NCI-H2227 treated with DMSO at 0.1 percent for 48 hours (cell line): ENCODE results near the gene ETNK1.
"Not testable (repeated sequence)": the region's sequence is repeated elsewhere in the genome, so short reads cannot be mapped to it uniquely, and the experiment has no call there.

Experiments used
- DNase-seq: peaks from one replicate; lab custom pipeline; 2025; lab: John Stamatoyannopoulos, UW

The ETNK1 gene

DNA sequence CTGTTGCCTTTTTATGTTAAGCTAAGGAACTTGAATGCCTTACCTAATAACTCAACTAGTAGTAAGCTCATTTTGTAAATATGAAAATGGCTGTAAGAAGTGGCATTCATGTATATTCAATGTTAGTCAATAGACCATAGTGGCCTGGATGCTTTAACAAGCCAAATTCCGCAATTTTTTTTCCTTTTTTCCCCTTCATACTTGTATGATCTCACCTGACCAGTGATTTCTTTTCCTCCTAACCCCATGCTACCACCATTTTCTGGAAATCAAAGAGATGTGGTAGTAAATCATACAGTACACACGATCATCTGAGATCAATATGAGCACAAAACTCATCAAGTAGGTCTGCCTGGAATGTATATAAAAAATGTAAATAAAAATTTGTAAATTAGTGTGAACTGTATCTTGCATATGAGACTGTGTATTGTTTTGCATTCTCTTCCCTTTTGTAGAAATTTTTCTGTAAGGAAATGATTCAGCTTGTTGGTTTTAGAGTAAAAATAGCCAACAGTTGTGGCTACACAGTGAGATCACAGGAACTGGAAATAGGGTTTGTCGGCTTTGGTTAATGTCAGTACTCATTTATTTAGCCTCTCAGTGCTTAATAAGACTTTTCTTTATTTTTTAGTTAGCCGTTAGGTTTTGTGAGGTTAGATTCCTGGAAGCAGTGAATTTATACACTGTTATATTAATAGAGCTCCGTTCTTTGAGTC lies 62.5 kb downstream of the ETNK1 start:
- DNase-seq, result no peak

DNA sequence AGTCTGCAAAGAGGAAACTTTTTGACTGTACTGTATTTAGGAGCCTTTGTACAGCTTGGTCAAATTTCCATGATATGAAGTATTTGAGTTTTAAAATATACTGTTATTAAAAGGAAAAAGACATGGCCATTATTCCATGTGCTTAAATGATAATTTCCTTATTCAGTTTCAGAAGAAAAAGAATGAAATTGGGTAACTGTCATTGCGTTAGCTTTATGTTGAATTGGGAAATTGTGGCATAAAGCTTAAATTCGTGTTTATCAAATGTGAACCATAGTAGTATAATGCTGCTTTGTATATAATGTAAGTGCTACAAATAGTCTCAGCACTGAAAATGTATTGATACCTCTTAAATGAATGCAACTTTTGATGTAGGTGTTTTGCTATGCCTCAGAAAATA lies 64.9 kb downstream of the ETNK1 start:
- DNase-seq, result no peak

DNA sequence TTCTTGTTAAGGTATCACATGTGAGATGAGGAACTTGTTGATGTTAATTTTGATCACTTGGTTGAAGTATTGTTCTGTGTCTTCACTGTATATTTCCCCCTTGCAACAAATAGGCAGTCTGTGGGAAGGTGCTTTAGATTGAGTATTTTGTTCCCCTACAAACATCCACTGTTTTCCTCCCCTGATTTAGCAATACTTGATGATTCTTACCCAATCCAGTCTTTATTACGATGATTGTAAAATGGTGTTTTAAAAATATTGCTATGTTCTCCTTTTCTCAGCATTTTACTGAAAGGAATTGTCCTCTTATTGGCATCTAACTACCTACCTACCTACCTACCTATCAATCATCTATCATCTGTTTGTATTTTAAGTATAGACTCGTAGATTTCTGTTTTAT lies 66.3 kb downstream of the ETNK1 start:
- DNase-seq, result no peak

DNA sequence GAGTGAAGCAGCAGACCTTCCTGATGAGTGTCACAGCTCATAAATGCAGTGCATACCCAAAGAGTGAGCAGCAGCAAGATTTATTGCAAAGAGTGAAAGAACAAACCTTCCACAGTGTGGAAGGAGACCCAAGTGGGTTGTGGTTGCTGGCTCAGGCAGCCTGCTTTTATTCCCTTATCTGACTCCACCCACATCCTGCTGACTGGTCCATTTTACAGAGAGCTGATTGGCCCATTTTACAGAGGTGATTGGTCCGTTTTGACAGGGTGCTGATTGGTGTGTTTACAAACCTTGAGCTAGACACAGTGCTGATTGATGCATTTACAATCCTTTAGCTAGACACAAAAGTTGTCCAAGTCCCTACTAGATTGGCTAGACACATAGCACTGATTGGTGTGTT lies 67.5 kb downstream of the ETNK1 start:
- DNase-seq, result not testable (repeated sequence)

DNA sequence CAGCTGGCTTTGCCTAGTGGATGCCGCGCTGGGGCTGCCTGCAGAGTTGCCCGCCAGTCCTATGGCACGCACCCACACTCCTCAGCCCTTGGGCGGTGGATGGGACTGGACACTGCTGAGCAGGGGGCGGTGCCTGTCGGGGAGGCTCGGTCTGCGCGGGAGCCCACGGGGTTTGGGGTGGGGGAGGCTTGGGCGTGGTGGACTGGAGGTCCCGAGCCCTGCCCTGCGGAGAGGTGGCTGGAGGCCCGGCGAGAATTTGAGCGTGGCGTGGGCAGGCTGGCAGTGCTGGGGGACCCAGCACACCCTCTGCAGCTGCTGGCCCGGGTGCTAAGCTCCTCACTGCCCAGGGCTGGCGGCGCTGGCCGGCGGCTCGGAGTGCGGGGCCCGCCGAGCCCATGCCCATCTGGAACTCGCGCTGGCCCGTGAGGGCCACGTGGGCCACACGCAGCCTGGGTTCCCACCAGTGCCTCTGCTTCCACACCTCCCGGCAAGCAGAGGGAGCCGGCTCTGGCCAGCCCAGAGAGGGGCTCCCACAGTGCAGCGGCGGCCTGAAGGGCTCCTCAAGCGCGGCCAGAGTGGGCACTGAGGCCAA lies 68.1 kb downstream of the ETNK1 start:
- DNase-seq, result no peak

DNA sequence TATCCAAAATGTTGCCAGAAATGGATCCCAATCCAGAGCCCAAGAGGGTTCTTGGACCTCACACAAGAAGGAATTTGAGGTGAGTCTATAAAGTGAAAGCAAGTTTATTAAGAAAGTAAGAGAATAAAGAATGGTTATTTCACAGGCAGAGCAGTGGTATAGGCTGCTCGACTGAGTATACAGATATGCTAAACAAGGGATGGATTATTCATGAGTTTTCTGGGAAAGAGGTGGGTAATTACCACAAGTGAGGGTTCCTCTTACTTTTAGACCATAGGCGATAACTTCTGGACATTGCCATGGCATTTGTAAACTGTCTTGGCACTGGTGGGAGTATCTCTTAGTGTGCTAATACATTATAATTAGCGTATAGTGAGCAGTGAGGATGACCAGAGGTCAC lies 73.6 kb downstream of the ETNK1 start:
- no peak for DNase-seq

DNA sequence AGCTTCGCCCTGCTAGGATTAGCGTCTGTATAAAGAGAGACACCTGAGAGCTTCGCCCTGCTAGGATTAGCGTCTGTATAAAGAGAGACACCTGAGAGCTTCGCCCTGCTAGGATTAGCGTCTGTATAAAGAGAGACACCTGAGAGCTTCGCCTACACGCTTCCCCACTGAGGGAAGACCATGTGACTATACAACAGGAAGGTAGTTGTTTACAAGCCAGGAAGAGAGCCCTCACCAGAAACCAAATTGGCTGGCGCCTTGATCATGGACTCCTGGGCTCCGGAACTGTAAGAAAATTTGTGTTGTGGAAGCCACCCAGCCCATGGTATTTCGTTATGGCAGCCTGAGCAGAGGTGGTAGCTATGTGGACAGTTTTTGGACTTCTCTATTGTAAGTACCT lies 74.7 kb downstream of the ETNK1 start:
- DNase-seq, result not testable (repeated sequence)

DNA sequence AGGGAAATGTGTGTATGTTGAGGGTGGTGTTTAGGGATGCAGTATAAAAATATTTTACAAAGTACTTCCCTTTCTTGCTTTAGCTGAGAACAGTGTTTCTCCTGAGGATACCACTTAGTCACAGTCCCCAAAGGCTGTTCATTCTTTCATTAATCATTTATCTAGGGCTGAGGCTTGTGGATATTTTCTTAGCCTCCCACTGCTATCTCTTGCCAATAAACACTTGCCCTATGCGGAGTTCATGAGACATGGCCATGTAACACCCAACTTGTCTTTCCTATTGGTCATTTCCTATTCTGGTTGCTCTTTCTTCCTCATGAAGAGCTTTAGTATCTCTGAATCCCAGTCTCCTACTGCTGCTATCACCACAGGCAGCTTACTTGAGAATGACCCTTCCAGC lies 75.1 kb downstream of the ETNK1 start:
- DNase-seq, result no peak

DNA sequence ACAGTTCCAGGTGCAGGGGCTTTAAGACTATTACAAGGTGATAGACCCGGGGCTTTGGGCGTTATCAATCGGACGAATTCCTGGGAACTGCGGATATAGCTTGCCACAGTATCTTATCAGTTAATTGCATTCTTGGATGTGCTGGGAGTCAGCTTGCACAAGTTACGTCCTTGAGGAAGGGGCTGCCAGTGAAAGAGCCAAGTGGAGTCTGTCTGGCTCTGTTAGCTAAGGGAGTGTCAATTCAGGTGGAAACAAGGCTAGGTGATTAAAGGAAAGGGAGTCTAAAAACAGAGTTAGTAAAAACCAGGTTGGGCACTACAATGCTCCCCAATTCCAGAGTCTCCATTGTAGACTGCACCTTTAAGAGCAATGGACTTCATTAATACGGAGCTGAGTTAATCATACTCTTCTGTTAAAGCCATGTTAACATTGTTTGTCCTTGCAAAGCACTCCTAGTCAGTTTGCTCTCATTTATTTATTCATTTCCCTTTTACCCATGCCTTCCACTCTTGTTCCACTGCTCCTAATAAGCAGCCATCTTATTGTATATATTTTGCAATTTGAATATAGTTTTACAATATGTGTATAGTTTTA lies 76.3 kb downstream of the ETNK1 start:
- not testable (repeated sequence) for DNase-seq

DNA sequence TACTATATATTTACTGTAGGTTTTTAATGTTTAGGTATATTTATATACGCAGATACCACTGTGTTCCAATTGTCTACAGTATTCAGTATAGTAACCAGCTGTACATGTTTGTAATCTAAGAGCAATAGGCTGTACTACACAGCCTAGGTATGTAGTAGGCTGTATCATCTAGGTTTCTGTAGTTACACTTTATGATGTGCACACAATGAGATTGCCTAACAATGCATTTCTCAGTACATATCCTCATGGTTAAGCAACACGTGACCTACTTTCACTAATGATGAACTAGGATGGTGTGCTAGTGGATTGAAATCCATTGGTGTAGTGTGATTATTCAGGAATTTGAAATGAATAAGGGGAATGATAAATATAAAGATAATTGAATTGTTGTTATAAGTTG lies 77.7 kb downstream of the ETNK1 start:
- DNase-seq, result no peak

DNA sequence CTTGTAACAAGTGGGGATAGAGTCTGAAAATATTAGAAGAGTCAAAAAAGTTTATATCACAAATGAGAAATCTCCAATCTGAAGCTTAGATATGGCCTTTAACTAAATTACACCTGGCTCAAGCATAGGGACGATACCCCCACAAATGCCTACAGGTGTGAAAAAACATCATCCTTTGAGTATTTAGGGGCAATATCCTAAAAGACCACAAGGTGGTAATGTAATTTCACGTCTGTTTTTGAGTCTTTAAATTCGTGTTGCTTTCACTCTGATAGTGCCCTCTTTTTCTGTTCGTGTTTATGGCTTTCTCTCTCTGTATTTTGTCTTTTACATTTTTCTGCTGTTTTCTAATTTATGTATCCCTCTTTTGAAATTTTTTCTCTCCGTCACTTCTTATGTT lies 84.3 kb downstream of the ETNK1 start:
- DNase-seq, result peak; percentile 31

DNA sequence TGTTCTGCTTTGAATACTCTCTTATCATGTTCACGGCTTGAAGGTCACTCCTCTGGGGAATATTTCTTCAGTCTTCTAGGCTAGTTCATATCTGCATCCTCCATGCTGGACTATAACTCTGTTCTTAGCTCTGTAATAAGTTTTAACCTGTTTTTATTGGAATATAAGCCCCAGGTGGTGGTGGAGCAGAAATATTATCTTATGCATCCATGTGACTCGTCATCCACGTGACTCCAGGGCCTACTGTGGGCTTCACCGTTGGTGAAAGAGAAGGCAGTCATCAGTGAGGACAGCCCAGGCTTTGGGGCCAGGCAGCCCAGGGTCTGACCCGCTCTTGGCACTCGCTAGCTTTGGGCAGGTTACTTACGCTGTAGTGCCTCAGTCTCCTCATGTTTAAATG lies 87.1 kb downstream of the ETNK1 start:
- no peak for DNase-seq

DNA sequence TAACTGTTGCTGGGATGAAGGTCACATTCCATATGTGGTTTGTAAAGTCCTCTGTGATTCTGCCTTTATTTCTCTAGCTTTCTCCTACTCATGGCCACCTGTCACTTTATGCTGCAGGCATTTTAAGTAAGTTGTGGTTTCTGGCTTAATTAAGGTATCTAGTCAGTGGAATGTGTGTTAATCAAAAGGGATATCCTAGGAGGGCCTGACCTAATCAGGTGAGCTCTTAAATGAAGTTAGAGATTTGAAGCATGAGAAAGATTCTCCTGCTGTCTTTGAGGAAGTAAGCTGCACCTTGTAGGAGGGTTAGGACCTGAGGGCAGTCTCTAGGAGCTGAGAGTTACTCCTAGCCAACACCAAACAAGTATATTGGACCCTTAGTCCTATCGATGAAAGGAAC lies 90.3 kb downstream of the ETNK1 start:
- DNase-seq, result no peak

DNA sequence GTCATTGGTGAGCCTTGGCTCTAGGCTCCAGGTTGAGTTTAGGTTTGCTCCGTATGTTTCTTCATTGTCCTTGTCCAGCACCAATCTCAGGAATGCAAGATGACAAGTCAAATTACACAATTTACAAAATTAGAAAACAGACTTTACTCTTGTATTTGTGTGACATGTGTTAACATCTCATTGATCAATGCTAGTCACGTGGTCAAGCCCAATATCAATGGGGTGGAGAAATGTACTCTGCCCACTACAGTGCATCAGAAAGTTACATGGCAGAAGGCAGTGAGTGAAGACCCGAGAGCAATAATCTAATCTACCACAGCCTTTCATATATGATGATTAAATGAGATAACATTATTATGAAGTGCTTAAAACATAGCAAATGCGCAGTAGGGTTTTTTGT lies 94.8 kb downstream of the ETNK1 start:
- DNase-seq, result no peak

DNA sequence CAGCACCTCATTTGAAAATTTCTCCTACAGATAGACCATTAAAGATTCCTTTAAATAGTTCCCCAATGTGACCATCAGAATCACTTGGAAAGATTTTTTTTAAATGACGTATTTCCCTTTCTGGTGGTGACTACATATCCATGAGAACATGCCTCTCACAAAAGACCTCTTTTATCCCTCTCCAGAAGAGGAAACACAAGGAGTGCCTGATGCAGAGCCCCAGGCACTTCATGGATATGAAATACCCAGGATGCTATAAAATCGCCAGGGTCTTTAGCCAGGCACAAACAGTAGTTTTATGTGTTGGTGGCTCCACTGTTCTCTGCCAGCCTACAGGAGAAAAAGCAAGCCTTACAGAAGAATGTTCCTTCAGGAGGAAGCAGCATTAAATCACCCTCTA lies 97.1 kb downstream of the ETNK1 start:
- no peak for DNase-seq

DNA sequence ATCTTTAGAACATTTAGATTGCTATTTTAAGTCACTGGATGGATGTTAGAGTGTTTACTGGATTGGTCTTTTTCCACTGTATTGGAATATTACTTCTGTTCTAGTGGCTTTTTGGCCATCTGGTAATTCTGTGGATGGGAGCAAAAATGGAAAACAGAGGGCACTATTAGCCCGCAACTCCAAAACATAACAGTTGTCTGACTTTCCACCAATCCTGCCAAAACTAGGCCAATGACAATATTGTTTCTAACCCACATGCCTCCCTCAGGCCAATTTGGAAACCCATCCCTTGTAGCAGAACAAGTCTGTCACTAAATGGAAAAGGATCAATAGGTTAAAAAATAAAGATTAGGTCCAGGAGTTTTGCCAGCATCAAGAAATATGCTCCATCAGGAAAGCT lies 97.8 kb downstream of the ETNK1 start:
- DNase-seq, result no peak

DNA sequence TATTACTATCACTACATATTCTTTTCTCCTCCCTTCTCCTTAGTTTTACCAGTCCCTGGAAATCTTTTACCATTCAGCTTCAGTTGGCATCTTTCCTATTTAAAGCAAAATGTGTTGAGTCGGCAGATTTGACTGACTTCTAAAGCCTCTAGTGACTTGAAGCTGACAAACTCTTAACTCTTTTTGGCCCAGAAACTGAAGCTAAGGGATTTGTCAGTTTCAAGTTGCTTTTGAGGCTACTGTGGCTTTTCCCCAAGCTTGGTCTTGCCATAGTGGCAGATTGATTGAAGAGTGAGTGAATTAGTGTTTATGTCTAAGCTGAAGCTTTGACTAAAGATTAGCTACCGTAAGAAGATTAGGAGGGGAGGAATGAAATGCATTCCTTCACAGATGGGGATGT lies 104.0 kb downstream of the ETNK1 start:
- DNase-seq, result no peak

DNA sequence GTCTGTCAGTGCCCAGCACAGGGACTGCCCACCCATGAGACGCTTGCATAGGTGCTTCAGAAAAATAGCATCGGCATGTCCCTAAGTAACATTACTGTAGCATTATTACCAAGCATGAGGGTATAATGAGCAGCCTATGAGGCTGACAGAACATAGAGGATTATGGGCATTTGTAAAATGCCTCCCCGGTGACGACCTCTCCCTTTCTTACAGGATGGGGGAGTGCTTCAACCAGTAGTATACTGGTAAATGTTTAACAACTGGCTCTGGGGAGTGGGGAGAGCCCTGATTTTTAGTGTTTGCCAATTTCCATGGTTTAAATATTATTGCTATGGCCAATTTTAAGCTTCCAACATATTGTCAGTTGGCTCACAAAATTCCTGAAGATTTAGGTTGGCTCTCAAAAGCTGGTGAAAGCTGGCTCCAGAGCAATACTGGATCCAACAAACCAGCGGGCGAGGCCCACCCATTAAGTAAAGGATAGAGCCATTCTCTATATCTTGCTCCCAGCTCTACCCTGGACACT lies 104.5 kb downstream of the ETNK1 start:
- DNase-seq, result no peak

DNA sequence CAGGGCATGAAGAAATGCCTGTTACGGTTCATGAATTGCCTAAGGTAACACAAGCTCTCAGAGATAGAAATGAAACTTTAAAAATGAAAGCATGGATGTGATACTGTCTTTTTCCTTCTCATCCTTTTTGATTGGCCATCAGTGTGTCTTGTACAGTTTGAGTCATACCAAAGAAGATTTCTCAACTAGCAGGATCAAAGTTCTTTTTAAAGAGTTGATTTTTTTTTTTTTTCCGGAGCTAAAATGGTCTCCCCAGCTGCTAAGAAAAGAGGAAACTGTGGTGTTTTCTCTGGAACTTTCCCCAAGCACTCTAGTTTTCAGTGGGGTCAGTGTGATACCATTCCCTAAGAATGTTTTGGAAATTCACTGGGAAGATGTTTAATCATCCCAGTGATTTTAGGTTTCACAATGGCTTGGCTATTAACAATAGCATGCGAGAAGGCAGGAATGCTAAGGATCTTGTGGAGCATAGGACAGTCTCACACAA lies 105.0 kb downstream of the ETNK1 start:
- DNase-seq, result no peak

DNA sequence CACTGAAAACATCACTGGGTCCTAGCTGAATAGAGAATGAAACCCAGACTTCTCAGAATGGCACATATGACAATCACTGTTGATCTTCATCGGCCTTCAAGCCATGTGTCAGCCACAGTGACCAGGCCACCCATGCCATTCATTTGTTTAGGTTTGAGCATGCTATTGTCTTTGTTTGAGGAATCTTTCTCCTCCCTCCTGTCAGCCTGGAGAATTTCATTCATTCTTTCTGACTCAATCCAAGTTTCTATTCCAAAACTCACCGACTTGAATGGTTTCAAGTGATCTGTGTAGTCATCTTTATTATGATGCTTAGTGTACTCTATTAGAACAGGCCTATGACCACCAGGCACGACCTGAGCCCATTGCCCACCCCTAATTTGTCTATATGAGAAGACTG lies 106.3 kb downstream of the ETNK1 start:
- DNase-seq, result no peak

DNA sequence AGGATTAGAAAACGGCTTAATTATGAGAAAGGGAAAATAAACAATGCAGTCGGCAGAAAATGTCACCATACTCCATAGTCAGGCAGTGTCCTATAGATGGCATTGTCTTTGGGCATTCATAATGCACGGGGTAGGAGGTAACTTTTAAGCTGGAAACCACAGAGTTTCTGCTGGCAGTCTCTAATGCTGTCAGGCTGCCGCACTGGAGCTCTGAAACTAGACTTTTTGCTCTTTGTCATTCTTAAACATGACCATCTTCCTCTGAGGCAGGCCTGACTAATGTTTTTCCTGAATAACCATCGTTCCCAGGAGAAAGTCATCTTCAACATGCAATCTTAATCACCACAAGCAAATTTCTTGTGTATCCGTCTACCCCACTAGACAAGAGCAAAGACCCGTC lies 108.8 kb downstream of the ETNK1 start:
- DNase-seq, result no peak

DNA sequence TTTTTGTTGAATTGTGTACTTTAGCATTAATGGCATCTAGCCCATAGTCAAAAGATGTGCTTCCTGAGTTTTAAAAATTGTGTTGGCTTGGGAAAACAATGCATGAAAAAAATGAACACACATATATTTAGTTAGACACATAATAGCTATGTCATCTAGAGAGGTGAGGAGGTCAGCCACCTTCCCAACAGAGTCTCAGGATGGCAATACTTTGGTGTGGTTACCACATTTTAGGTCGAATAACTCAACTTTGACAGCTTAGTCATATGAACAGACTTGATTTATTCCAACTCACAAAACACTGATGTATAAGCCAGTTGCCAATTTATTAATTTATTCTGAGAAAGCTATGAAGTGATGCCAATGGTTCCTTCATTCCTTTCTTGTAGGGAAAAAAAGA lies 114.0 kb downstream of the ETNK1 start:
- no peak for DNase-seq
